Astrocyte of the hippocampus (primary cell): ENCODE results near the gene USP28.

Experiments used
- DNase-seq: peaks from one replicate; pipeline ENCODE4 v3.0.0; 2011; ENCODE audit warnings: low read depth, low spot score

Gene USP28

GRCh38 chr11:113876798-113877669 is 1.7 kb upstream of the USP28 start:
- no peak for DNase-seq

- DNase-seq, result no peak
Measured at GRCh38 chr11:113876074-113876797, 864 bp upstream of the USP28 start.

GRCh38 chr11:113874581-113875233 is 665 bp downstream of the USP28 start:
- no peak for DNase-seq

- no peak for DNase-seq
Measured at GRCh38 chr11:113874096-113874495, 1.3 kb downstream of the USP28 start.

GRCh38 chr11:113873236-113873626 is 2.1 kb downstream of the USP28 start:
- peak; percentile 31 for DNase-seq

GRCh38 chr11:113871336-113871735 is 4.0 kb downstream of the USP28 start:
- DNase-seq, result no peak

- DNase-seq, result no peak
Measured at GRCh38 chr11:113867843-113868503, 7.4 kb downstream of the USP28 start.

- DNase-seq, result no peak
Measured at GRCh38 chr11:113865873-113866272, 9.5 kb downstream of the USP28 start.

GRCh38 chr11:113864410-113864809 is 11.0 kb downstream of the USP28 start:
- DNase-seq, result no peak

GRCh38 chr11:113862435-113862834 is 12.9 kb downstream of the USP28 start:
- peak; percentile 34 for DNase-seq

- DNase-seq, result no peak
Measured at GRCh38 chr11:113859665-113860064, 15.7 kb downstream of the USP28 start.

GRCh38 chr11:113856966-113857759 is 18.2 kb downstream of the USP28 start:
- DNase-seq, result no peak

- no peak for DNase-seq
Measured at GRCh38 chr11:113855803-113856202, 19.6 kb downstream of the USP28 start.

GRCh38 chr11:113850188-113850587 is 25.2 kb downstream of the USP28 start:
- no peak for DNase-seq

GRCh38 chr11:113849713-113850112 is 25.7 kb downstream of the USP28 start:
- DNase-seq, result no peak

- no peak for DNase-seq
Measured at GRCh38 chr11:113847580-113847979, 27.8 kb downstream of the USP28 start.

GRCh38 chr11:113847111-113847510 is 28.3 kb downstream of the USP28 start:
- DNase-seq, result no peak

- DNase-seq, result no peak
Measured at GRCh38 chr11:113841691-113842090, 33.7 kb downstream of the USP28 start.

GRCh38 chr11:113840932-113841664 is 34.3 kb downstream of the USP28 start:
- DNase-seq, result no peak

GRCh38 chr11:113839842-113840241 is 35.5 kb downstream of the USP28 start:
- no peak for DNase-seq
